Activated CD8-positive, alpha-beta memory T cell treated with anti-CD3 and anti-CD28 coated beads for 4 hours (primary cell): ENCODE results near the gene LRIG3.
"Not testable (repeated sequence)": the region's sequence is repeated elsewhere in the genome, so short reads cannot be mapped to it uniquely, and the experiment has no call there.

ENCODE experiments used
- DNase-seq, 2 donors: peaks; one replicate each; pipeline ENCODE4 v3.0.0-alpha.2; 2020; ENCODE audit warnings: low read depth in 2 of 2

The LRIG3 gene

DNA sequence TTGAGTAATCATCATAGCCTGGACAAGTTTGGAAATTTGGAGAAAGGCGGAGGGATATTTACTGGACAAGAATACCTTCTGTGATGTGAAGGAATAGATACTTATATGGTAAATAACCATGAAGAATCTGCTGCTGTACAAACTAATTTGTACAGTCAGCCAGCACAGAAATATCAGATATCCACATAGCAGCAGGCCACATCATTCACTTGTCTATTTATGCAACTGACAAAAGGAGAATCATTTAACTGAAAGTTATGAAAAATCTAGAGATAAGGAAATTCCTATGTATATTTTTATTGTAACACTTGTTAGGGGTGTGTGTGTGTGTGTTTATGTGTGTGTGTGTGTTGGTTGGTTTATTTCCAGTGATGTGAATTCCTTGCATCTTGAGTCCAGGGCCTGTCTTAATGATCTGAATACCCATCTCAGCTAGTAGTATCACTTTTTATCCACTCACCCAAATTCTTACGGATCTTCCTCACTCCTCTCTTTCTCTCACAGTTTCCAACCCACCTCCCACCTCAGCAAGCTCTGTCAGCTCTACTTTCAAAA is 10.5 kb upstream of the LRIG3 start:
- no peak for DNase-seq

- no peak for DNase-seq
These were observed 6.8 kb upstream of the LRIG3 start for GRCh38 chr12:58927120-58927519.

DNA sequence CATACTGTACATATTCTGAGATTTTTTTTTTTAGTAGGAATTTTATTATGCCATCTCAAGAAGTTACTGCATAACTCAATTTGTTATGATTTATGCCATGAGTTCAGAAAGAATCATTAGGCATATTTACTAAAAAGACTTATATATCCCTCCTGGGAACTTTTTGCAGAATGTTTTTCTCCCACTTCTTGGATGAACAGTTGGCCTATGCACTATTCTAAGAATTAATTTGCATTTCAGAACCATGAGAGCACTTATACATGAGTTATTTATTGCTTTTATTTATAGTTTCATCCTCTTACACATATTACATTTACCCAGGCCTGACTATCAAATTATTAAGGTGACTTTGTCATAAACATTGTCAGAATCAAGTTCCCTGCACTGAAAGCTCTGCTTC is 6.3 kb upstream of the LRIG3 start:
- DNase-seq = no peak

- DNase-seq = no peak
These were observed 5.4 kb upstream of the LRIG3 start for GRCh38 chr12:58925751-58926150.

GRCh38 chr12:58925111-58925611 is 4.9 kb upstream of the LRIG3 start:
- no peak for DNase-seq

DNA sequence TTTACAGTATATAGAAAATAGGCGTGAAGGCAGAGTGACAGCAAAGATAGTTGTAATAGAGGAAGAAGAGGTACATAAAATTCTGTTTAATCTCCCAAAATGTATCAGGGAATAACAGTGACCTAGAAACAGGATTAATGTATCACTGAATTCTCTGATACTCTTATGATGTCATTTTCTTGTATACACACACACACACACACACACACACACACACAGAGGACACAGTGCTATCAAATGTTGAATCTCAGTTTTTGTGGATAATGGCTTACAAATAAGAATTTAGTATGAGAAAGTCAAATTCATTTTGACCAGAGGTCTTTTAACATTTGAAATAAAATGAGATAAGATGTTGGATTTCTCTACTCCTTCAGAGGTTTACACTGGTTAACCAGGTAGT is 4.3 kb upstream of the LRIG3 start:
- no peak for DNase-seq

DNA sequence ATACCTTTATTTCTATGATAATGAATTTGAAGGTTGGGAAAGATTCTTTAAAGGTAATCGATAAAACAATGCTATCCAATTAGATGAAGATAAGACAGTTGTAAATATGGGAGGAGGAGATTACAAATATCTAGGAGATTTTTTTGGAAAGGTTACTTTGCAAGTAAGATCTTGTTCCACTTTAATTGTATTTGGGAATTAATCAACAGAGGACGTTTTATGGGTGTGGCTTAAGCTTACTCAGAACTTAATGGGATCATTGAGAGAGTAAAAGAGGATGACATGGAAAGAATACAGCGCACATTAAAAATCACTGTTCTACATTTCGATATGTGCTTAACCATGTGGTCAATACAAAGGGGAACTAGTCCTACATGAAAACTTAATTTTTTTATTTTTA is 3.5 kb upstream of the LRIG3 start:
- no peak for DNase-seq

GRCh38 chr12:58922849-58923248 is 2.5 kb upstream of the LRIG3 start:
- DNase-seq = no peak

GRCh38 chr12:58920961-58921861 is 907 bp upstream of the LRIG3 start:
- no peak for DNase-seq

DNA sequence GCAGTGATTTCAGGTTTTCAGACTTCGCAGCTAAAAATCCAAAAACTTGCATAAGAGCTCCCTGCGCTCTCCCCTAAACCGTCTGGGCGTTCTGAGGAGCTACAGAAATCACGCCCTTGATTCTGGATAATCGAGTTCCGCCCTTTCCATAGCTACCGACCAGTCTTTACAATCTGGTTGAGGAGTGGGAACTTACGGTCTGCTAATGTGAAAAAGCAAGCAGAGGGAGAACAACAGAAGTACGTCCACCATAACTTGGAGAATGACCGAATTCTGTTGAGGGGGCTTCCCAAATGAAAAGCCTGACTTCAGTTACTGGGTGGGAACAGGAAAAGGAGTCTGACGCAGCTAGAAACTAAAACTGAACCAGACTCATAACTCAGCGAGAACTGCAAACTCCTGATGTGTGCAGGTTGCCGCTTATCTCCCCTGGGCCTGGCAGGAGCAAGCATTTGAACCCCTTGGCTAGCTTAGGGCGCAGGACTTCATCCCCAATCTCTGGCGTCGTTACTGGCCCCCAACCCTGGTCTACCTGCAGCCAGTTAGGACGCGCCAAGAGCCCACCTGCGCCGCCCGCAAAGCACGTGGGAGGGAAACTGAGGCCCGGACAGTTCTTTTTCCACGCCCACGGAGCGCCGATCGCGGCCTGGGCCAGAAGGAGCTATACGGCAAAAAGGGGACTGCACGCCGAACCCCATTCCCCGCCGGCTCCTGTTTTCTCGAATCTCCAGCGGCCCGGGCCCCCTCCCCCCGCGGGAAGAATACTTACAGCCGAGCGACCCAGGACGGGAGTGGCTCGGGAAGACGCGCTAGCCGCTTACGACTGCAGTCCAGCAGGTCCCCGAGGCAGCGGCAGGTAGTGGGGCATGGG is 838 bp downstream of the LRIG3 start:
- DNase-seq = no peak

DNA sequence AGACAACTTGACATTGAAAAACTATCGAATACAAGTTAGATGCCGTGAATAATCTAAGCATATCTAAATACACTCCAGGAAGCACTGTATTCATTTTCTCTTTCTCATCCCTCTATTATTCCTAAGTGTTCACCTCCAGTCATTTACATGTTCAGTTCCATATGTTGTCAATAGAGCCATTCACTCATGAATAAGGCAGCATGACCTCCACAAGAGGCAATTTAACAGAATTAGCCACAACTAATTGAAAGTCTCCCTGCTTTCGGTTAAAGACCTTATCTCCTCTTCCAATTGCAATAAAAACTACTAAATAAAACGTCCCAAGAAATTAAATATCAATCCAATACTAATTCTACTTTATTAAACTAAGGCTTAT is 1.8 kb downstream of the LRIG3 start:
- DNase-seq = no peak

DNA sequence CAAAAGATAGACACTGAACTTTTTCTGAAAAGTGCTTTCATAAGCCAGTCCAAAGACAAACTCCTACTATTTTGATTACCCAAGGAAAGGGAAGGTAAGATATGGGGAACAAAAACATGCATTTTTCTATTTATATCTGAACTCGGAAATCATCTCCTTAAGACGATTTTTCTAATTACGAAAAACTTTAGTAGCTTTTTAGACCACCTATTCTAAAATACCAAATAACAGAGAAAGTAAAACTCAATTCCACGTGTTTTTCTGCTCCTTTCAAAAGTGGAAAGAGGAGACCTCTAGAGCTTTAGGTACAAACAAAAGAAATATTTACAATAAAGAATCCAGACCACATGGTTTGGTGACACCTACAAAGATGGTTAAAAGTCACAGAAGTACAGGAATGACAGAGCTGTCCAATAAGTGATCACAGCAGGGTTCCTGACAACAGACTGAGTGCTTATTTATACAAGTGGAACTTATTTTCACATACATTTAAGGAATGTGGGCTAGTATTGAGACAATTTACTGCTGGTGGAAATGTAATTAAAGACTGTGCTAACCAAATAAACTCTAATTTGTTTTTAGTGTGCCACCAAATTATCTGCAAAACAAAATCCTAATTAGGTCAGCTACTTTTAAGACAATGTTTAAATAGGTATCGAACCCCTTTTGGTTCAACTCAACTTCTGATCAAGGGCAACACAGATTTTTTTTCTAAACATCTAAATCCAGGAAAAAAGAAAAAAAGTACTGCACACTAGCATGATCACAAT is 2.4 kb downstream of the LRIG3 start:
- DNase-seq = no peak

GRCh38 chr12:58916921-58917511 is 3.3 kb downstream of the LRIG3 start:
- no peak for DNase-seq

- DNase-seq = no peak
These were observed 4.1 kb downstream of the LRIG3 start for GRCh38 chr12:58916161-58916621.

DNA sequence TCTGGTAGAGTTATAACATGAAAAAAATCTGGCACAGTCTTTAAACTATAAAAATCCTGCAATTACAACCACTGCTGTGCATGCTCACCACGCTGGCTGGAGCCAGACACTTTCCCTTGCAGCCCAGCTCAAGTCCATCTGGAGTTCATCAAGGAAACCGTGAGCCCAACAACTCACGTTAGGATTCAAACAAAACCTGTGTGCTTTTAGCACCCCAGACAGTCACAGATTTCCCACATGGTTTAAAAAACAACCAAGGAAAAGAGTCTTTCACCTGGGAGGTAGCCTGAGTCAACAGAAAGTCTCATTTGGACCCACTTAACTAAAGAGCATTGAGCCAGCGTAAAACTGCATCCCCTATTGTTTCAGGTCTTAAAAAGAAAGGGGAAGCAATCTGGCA is 4.7 kb downstream of the LRIG3 start:
- no peak for DNase-seq

DNA sequence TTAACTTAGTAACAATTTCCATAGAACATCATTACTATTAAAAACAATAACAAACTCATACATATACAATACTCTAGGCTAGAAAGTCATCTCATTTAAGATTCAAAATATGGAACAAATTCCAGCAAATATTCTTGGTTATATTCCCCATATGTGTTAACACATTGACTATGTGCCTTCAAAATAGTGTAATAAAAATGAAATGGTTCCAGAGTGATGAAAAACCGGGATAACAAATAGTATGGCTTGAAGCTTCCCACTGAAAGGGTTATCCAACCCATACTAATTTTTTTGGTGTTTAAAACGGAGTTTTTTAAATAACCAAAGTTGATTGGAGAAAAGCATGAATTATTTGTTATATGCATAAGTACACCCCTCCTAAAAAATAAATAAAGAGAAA is 5.3 kb downstream of the LRIG3 start:
- no peak for DNase-seq

GRCh38 chr12:58914457-58914856 is 5.8 kb downstream of the LRIG3 start:
- DNase-seq = no peak

DNA sequence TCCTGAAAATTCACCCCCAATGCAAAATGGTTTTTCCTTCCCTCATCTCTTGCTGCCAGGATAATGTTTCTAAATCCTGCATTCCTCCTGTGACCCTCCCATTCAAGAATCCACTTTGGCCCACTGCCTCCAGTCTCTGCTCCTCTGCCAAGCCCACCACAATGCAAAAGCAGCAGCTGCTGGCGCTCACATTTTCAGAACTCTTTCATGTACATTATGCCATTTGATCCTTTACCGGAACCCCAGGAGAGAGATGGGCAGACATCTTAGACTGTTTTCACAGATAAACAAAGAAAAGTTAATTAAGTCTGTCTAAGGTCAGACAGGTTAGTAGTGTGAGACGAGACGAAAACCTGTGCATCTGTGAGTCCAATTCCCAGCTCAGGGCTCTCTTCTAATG is 12.9 kb downstream of the LRIG3 start:
- no peak for DNase-seq

DNA sequence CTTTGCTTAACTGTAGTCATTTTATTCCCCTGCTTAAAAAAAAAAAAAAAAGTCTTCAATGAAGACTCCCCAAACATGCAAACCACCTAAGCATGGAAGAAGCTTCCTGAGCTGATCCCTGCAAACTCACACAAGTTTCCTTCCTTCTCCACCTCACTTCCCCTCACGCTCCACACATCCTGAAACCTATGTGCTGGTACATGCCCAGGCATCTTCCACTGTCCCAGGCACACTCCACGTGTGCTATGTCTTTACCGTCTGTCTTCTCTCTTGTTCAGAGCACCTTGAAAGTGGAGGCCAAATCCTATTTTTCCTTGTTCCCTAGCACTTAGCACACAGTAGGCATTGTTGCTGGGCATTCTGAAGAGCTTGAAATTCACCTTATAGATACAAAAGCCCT is 13.4 kb downstream of the LRIG3 start:
- no peak for DNase-seq

DNA sequence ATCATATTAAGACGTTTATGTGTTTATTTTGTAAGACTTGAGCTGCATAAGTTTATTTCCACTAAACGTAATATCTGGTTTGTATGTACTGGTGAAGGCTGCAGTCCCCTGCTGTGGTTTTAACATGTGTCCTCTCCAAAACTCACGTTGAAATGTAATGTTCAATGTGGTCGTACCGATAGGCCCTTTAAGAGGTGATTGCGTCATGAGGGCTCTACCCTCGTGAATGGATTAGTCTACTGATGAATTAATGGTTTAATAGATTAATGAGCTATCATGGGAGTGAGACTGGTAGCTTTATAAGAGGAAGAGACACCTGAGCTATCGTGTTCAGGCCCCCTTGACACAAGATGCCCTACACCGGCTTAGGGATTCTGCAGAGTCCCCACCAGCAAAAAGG is 14.9 kb downstream of the LRIG3 start:
- no peak for DNase-seq

- DNase-seq = not testable (repeated sequence)
These were observed 17.6 kb downstream of the LRIG3 start for GRCh38 chr12:58902726-58903125.
